HUES64 (cell line): ENCODE measurements around the gene ERI3.

ENCODE experiments used
- H3K27ac ChIP-seq: 2 replicates; pipeline ENCODE4 v1.7.0; 2013; ENCODE audit warnings: low read depth, low read length, inconsistent platforms
- H3K27me3 ChIP-seq: 2 replicates; pipeline ENCODE4 v1.6.1; 2013; ENCODE audit warnings: mild to moderate bottlenecking, low read length; ENCODE audit not compliant: insufficient read depth
- H3K36me3 ChIP-seq: 2 replicates; pipeline ENCODE4 v1.6.1; 2013; ENCODE audit warnings: mild to moderate bottlenecking, low read length; ENCODE audit not compliant: insufficient read depth
- H3K4me1 ChIP-seq: 2 replicates; pipeline ENCODE4 v1.6.1; 2013; ENCODE audit warnings: mild to moderate bottlenecking, low read length, moderate library complexity; ENCODE audit not compliant: insufficient read depth
- H3K4me3 ChIP-seq: 2 replicates; pipeline ENCODE4 v1.5.1; 2013; ENCODE audit warnings: mild to moderate bottlenecking, low read length, moderate library complexity
- H3K9ac ChIP-seq: 2 replicates; pipeline ENCODE4 v1.6.1; 2013; ENCODE audit warnings: mild to moderate bottlenecking, low read depth, low read length
- H3K9me3 ChIP-seq: 2 replicates; pipeline ENCODE4 v1.6.1; 2013; ENCODE audit warnings: low read depth, low read length; ENCODE audit not compliant: insufficient read depth
- WGBS: fragments of 150-250, 120-280 bp; methylation state at CpG from one replicate; pipeline ENCODE4 v1.1.7; 2013; ENCODE audit warnings: missing lambda C conversion rate; 5-methylcytosine and 5-hydroxymethylcytosine counted together

Gene ERI3

DNA sequence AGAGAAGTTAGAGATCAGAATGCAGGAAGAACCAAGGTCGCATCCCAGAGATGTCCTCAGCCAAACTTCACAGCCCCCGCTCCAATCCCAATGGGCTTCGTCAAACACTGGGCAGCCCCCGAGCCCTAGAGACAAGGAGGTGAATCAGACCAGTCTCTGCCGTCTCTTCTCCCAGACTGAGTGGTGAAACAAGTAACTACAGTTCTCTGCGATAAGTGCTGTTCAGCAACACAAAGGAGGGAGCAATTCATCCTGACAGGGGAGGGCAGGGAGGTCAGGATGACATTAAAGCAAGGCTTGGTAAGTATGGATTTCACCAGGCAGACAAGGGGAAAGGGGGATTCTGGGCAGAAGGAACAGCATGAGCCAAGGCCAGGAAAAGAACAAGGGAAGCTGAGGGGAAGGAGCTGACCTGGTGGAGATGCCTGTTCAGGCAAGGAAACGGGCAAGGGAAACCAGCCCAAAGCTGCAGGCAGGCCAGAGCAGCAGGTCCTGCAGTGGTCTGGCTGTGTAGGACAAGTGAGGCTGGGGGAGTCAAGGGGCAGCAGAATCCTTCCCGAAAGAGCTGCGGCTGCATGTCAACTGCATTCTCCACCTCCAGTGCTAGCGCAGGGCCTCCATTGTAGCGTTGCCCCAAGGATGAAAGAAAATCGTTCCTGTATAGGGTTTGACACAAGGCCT, 13.6 kb upstream of the ERI3 start:
- Histone ChIP-seq H3K36me3 (no peaks in the 10 kb centered on the region), H3K9me3 (no peaks in the 10 kb centered on the region), H3K4me3 (no peak overlapping the region), H3K27me3 (no peaks in the 10 kb centered on the region), H3K9ac (no peak overlapping the region), H3K4me1 (peaks cover 13% of the 10 kb centered on the region), H3K27ac (no peak overlapping the region)
- 68% methylated on average over 12 of the region's 12 CpGs for WGBS

DNA sequence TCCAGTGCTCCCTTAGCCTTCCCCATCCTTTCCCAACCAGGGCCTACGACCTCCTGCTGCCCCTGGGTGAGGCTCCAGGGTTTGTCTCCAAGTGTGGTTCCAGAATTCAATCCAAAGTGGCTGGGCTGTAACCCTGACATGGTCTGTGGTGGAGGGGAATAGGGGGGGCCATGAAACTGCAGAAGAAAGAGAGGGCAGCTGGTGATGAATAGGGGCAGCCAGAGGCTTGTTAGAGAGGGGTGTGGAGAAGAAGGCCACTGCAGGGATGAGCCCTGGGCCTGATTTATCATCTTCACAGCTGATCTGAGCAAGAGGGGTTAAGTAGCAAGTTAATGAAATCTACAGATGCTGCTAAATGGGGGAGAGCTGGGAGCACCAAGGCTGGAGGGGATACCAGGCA, 12.9 kb upstream of the ERI3 start:
- Histone ChIP-seq H3K4me1 (peaks cover 13% of the 10 kb centered on the region), H3K36me3 (no peaks in the 10 kb centered on the region), H3K9ac (no peak overlapping the region), H3K27ac (no peak overlapping the region), H3K4me3 (no peak overlapping the region), H3K27me3 (no peaks in the 10 kb centered on the region), H3K9me3 (no peaks in the 10 kb centered on the region)
- 79% methylated on average over 1 of the region's 1 CpG for WGBS

DNA sequence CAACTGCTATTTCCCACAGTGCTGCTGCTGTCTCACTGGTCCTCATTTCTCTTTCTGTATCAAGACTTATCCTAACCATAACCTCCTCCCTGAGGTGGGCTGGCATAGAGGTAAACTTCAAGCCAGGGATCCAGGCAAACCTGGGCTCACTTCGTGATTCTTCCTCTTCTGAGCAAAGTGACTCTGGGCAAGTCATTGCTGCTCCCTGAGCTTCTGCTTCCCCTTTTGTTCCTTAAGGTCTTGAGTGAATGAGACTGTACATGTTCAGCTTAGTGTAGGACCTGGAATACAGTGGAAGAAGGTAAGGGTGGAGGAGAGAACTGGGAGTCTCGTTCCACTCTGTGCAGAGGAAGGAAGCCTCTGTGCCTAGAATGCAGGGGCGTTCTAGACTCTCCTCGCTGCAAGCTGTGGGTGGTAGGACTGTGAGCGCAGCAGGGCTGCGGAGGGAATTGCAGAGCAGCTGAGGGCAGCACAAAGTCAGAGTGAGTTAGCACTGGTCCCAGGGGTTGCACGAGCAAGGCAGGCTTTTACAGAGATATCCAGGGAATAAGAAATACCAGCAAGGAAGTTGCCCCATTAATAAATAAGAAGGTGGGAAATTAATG, 11.4 kb upstream of the ERI3 start:
- no peak overlapping the region for H3K9ac ChIP-seq

GRCh38 chr1:44361478-44361877, 6.4 kb upstream of the ERI3 start:
- 70% methylated on average over 4 of the region's 4 CpGs for WGBS
- H3K4me1 ChIP-seq = peaks cover 11% of the 10 kb centered on the region

More for the DNA sequence above, 11.4 kb upstream of the ERI3 start:
- no peak overlapping the region for H3K27ac ChIP-seq
- H3K27me3 ChIP-seq = no peaks in the 10 kb centered on the region
- H3K9me3 ChIP-seq = no peaks in the 10 kb centered on the region
- 91% methylated on average over 7 of the region's 7 CpGs for WGBS
- no peaks in the 10 kb centered on the region for H3K36me3 ChIP-seq
- peaks cover 13% of the 10 kb centered on the region for H3K4me1 ChIP-seq
- no peak overlapping the region for H3K4me3 ChIP-seq

GRCh38 chr1:44359234-44359935, 4.3 kb upstream of the ERI3 start:
- no peaks in the 10 kb centered on the region for H3K27me3 ChIP-seq
- no peak overlapping the region for H3K27ac ChIP-seq
- no peak overlapping the region for H3K4me3 ChIP-seq
- no peaks in the 10 kb centered on the region for H3K36me3 ChIP-seq
- no peak overlapping the region for H3K9ac ChIP-seq
- H3K9me3 ChIP-seq = no peaks in the 10 kb centered on the region
- WGBS = 87% methylated on average over 5 of the region's 6 CpGs
- H3K4me1 ChIP-seq = peaks cover 15% of the 10 kb centered on the region

More at GRCh38 chr1:44361478-44361877, 6.4 kb upstream of the ERI3 start:
- Histone ChIP-seq H3K9me3 (no peaks in the 10 kb centered on the region), H3K27me3 (no peaks in the 10 kb centered on the region), H3K27ac (no peak overlapping the region), H3K9ac (no peak overlapping the region), H3K36me3 (no peaks in the 10 kb centered on the region), H3K4me3 (no peak overlapping the region)

GRCh38 chr1:44357710-44358109, 2.7 kb upstream of the ERI3 start:
- Histone ChIP-seq H3K9me3 (no peaks in the 10 kb centered on the region), H3K27me3 (no peaks in the 10 kb centered on the region), H3K4me3 (no peak overlapping the region), H3K27ac (no peak overlapping the region), H3K36me3 (no peaks in the 10 kb centered on the region), H3K4me1 (peaks cover 19% of the 10 kb centered on the region; the same call in 1 of the 2 replicates), H3K9ac (no peak overlapping the region)
- WGBS = 87% methylated on average over 4 of the region's 4 CpGs

- Histone ChIP-seq H3K27ac (no peak overlapping the region), H3K9ac (no peak overlapping the region), H3K4me3 (peak overlapping the region; percentile 41), H3K4me1 (peaks cover 19% of the 10 kb centered on the region; the same call in 1 of the 2 replicates), H3K36me3 (no peaks in the 10 kb centered on the region), H3K27me3 (no peaks in the 10 kb centered on the region), H3K9me3 (no peaks in the 10 kb centered on the region)
- WGBS = 73% methylated on average over 12 of the region's 12 CpGs
Measured at GRCh38 chr1:44355582-44356305, 687 bp upstream of the ERI3 start.

DNA sequence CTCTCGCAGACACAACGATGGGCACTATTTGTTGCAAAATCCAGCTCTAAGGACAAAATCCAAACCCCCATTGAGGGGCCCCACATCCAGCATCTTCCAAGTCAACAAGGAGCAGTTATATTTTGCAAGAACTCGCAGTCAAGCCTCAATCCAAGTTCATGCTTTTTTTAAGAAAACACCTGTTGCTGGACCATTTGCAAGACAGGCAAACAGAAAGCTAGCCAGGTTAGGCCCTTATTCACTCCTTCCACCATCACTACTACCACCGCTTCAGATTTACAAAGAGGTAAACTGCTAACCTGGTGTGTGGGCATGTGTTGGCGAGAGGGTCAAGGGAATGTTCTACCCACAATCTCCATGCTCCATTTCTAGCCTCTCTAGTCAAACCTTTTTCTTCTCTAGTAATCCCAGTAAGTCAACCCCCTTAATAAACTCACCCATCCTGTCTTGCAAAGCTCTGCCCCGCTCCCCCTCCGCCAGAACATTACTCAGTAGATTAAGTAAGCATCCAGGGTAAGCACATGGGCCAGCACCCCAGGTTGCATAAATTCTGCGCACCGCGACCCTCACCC, 703 bp downstream of the ERI3 start:
- Histone ChIP-seq H3K36me3 (no peaks in the 10 kb centered on the region), H3K27ac (0 out of 2 replicates have a peak overlapping the region, but pooled peaks have one; percentile 76), H3K27me3 (no peaks in the 10 kb centered on the region), H3K9ac (peak overlapping the region; percentile 90), H3K9me3 (no peaks in the 10 kb centered on the region), H3K4me1 (peaks cover 14% of the 10 kb centered on the region; the same call in 1 of the 2 replicates), H3K4me3 (peak overlapping the region; percentile 88)
- 43% methylated on average over 10 of the region's 10 CpGs for WGBS

- no peaks in the 10 kb centered on the region for H3K27me3 ChIP-seq
- 61% methylated on average over 1 of the region's 1 CpG for WGBS
- H3K27ac ChIP-seq = no peak overlapping the region
- H3K4me3 ChIP-seq = no peak overlapping the region
- H3K9me3 ChIP-seq = no peaks in the 10 kb centered on the region
- H3K9ac ChIP-seq = no peak overlapping the region
- H3K4me1 ChIP-seq = peaks cover 14% of the 10 kb centered on the region
- no peaks in the 10 kb centered on the region for H3K36me3 ChIP-seq
Measured at GRCh38 chr1:44353604-44354003, 1.5 kb downstream of the ERI3 start.

GRCh38 chr1:44351289-44351688, 3.8 kb downstream of the ERI3 start:
- Histone ChIP-seq H3K4me3 (no peak overlapping the region), H3K27me3 (no peaks in the 10 kb centered on the region), H3K9ac (no peak overlapping the region), H3K9me3 (no peaks in the 10 kb centered on the region), H3K36me3 (no peaks in the 10 kb centered on the region), H3K4me1 (peaks cover 32% of the 10 kb centered on the region), H3K27ac (no peak overlapping the region)
- WGBS = 92% methylated on average over 2 of the region's 2 CpGs
